Vagina (tissue), 2 donors: Measurements from ENCODE around the gene FGF14. TPM values are rescaled to one million over a fixed set of nuclear protein-coding genes. Genes with fewer than 3 reads are reported as not detected.

Experiments used
- DNase-seq, 2 donors: peaks; one replicate each; pipeline ENCODE4 v3.0.0-alpha.2; 2017; ENCODE audit errors: extremely low spot score in 2 of 2
- H3K27ac ChIP-seq: fragments of 200-600 bp; sonication (generic); one replicate; pipeline ENCODE4 v1.5.1; 2019
- H3K27me3 ChIP-seq: fragments of 200-600 bp; sonication (generic); one replicate; pipeline ENCODE4 v1.5.1; 2019
- H3K36me3 ChIP-seq, 2 donors: fragments of 200-600 bp; sonication (generic); one replicate each; pipeline ENCODE4 v1.5.1; 2017 to 2019
- H3K4me1 ChIP-seq: fragments of 200-600 bp; sonication (generic); one replicate; pipeline ENCODE4 v1.5.1; 2019
- H3K4me3 ChIP-seq, 2 donors: fragments of 200-600 bp; sonication (generic); 1 replicate in 1 of 2; 2 replicates in 1 of 2; pipeline ENCODE4 v1.5.1; 2016 to 2019
- H3K9me3 ChIP-seq: fragments of 200-600 bp; sonication (generic); one replicate; pipeline ENCODE4 v1.5.1; 2019
- CTCF ChIP-seq, 3 experiments: fragments of 450-650 bp in 2 of 3; fragments of 200-600 bp in 1 of 3; sonication (generic) in 1 of 3; IDR thresholded peaks; one replicate each; pipeline ENCODE4 v1.5.1; 2017 to 2019; ENCODE audit warnings: antibody characterized with exemption in 3 of 3, mild to moderate bottlenecking in 2 of 3, moderate library complexity in 2 of 3
- POLR2A ChIP-seq, 2 donors: fragments of 450-650 bp; IDR thresholded peaks; one replicate each; pipeline ENCODE4 v1.6.1; 2017; ENCODE audit warnings: antibody characterized with exemption in 2 of 2, mild to moderate bottlenecking in 2 of 2, moderate library complexity in 2 of 2
- POLR2AphosphoS5 ChIP-seq, 2 donors: sonication (generic); formaldehyde crosslinking; IDR thresholded peaks; one replicate each; pipeline ENCODE4 v1.9.0; 2017; ENCODE audit warnings: antibody characterized with exemption in 2 of 2, mild to moderate bottlenecking in 2 of 2, low read depth in 1 of 2; ENCODE audit not compliant: insufficient read depth in 1 of 2
- intact Hi-C: fragments of 100-400 bp; cut with DNase I; formaldehyde crosslinking; loops from one replicate; pipeline ENCODE4 v1.15.1; 2023
- total RNA-seq: library from RNA; depleted of rRNA; stranded (reverse); fragments of >200 nt; gene quantifications from one replicate; pipeline ENCODE4 v1.2.3, GENCODE V29; 2016

Gene FGF14
- total RNA-seq, 1 donor from 2014 or later, result 3.4 TPM

DNA sequence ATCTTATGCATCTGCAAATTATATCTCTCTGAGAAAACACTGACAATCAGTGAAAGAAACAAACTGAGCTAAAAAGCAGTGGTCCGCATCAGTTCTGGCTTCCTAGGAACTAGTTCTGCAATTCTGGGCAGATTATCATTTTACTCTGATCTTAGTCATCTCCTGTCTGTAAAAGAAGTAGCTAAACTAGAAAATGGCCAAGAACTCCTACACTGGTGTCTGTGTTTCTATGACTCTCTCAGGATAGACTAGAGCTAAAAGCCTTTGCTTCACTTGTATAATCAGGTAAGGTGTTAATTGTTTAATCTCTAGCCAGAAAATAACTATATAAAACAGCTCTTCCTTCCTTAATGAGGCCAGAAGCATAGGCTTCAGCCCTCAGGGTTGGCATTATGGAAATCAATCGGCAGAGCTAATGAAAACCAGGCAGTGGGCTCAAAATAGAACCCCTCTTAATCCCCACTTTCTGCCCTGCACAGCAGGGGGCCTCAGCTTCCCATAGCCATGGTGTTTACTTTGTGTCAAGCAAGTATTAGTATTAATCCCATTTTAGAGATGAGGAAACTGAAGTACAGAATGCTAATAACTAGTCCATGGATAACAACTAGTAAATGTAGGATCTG is 459.2 kb downstream of the FGF14 start:
- Histone ChIP-seq H3K27me3 (no peaks in the 10 kb centered on the region), H3K9me3 (no peaks in the 10 kb centered on the region), H3K27ac (no peak overlapping the region), H3K4me1 (no peaks in the 10 kb centered on the region), H3K4me3 (no peak overlapping the region), H3K36me3 (no peaks in the 10 kb centered on the region)
- intact Hi-C loops, result no loop called here
- no peak for DNase-seq
- TF ChIP-seq CTCF (IDR thresholded peaks at IDR 0.05), result no peak
- no peak for TF ChIP-seq POLR2A (IDR thresholded peaks at IDR 0.05)
- TF ChIP-seq POLR2AphosphoS5 (IDR thresholded peaks at IDR 0.05; ENCODE audit: insufficient read depth in 1 of 2, low read depth in 1 of 2), result no peak

DNA sequence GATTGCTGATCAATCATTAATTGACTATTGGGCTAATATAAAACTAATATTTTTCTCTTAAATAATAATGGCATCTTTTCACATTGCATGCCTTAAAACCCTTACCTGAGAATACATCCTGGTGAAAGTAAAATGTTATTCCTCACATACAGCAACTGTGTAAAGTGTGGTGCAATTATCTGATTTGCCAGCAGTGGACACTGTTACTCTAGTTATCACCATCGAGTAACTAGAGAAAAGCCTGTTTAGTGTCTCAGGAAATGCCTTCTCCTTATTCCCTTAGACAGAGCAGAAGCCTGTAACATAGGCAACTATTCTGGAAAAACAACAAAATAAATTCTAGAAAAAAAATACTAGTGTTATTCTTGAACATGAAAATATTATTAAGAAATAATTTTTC is 459.8 kb downstream of the FGF14 start:
- Histone ChIP-seq H3K9me3 (no peaks in the 10 kb centered on the region), H3K4me3 (no peak overlapping the region), H3K27ac (no peak overlapping the region), H3K27me3 (no peaks in the 10 kb centered on the region), H3K4me1 (no peaks in the 10 kb centered on the region), H3K36me3 (no peaks in the 10 kb centered on the region)
- DNase-seq, result no peak
- intact Hi-C loops, result no loop called here
- TF ChIP-seq POLR2A (IDR thresholded peaks at IDR 0.05) (no peak), POLR2AphosphoS5 (IDR thresholded peaks at IDR 0.05; ENCODE audit: insufficient read depth in 1 of 2, low read depth in 1 of 2) (no peak), CTCF (IDR thresholded peaks at IDR 0.05) (peak; percentile 9 to 55 (median 43))

- no peak overlapping the region for H3K4me3 ChIP-seq
- intact Hi-C loops, result no loop called here
- no peak for TF ChIP-seq POLR2AphosphoS5 (IDR thresholded peaks at IDR 0.05; ENCODE audit: insufficient read depth in 1 of 2, low read depth in 1 of 2)
- TF ChIP-seq POLR2A (IDR thresholded peaks at IDR 0.05), result no peak
- no peak for TF ChIP-seq CTCF (IDR thresholded peaks at IDR 0.05)
These were observed 460.6 kb downstream of the FGF14 start for GRCh38 chr13:101941095-101941783.

GRCh38 chr13:101939370-101939769 is 462.5 kb downstream of the FGF14 start:
- no peak for DNase-seq
- intact Hi-C loops, result no loop called here
- Histone ChIP-seq H3K27me3 (no peaks in the 10 kb centered on the region), H3K4me1 (no peaks in the 10 kb centered on the region), H3K9me3 (no peaks in the 10 kb centered on the region), H3K4me3 (no peak overlapping the region), H3K36me3 (no peaks in the 10 kb centered on the region), H3K27ac (no peak overlapping the region)
- TF ChIP-seq POLR2AphosphoS5 (IDR thresholded peaks at IDR 0.05; ENCODE audit: insufficient read depth in 1 of 2, low read depth in 1 of 2) (no peak), POLR2A (IDR thresholded peaks at IDR 0.05) (no peak), CTCF (IDR thresholded peaks at IDR 0.05) (no peak)

More at GRCh38 chr13:101941095-101941783, 460.6 kb downstream of the FGF14 start:
- Histone ChIP-seq H3K27me3 (no peaks in the 10 kb centered on the region), H3K27ac (no peak overlapping the region), H3K9me3 (no peaks in the 10 kb centered on the region), H3K4me1 (no peaks in the 10 kb centered on the region), H3K36me3 (no peaks in the 10 kb centered on the region)
- DNase-seq, result no peak

DNA sequence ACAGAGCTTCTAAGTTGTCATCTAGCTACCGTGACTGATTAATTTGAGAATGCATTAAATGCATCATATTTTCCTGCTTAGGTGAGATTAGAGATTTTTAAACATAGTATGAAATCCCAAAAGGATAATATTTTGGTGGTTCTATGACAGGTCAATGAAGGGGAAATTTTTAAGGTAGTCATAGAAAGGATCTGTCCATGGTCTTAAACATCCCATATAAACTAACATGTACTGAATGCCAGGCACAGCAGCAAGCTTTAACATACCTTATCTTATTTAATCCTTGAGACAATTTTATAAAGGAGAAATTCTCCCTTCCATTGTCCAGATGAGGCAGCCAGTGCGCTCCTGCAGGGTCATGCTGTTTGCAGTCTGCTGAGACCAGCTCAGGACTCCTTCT is 466.0 kb downstream of the FGF14 start:
- DNase-seq, result no peak
- Histone ChIP-seq H3K27ac (no peak overlapping the region), H3K27me3 (no peaks in the 10 kb centered on the region), H3K36me3 (no peaks in the 10 kb centered on the region), H3K4me1 (no peaks in the 10 kb centered on the region), H3K4me3 (no peak overlapping the region), H3K9me3 (no peaks in the 10 kb centered on the region)
- no peak for TF ChIP-seq POLR2A (IDR thresholded peaks at IDR 0.05)
- TF ChIP-seq CTCF (IDR thresholded peaks at IDR 0.05), result no peak
- TF ChIP-seq POLR2AphosphoS5 (IDR thresholded peaks at IDR 0.05; ENCODE audit: insufficient read depth in 1 of 2, low read depth in 1 of 2), result no peak
- intact Hi-C loops, result no loop called here
